ENCODE measurements around the gene GPN3. TPM values are rescaled to one million over a fixed set of nuclear protein-coding genes. Genes with fewer than 3 reads are reported as not detected.
"Not testable (repeated sequence)": the region's sequence is repeated elsewhere in the genome, so short reads cannot be mapped to it uniquely, and the experiment has no call there.

Gene GPN3
- total and polyA plus RNA-seq, 10 donors = 11.6 to 29.9 (median 19.3) TPM

GRCh38 chr12:110444455-110444854 lies 23.6 kb downstream of the GPN3 start:
- H3K4me1 ChIP-seq = peaks cover 30 to 80% (median 51%) of the 10 kb centered on the region in 6 donors
- H3K27ac ChIP-seq = peak overlapping the region in 3 of 8 donors; percentile 5 to 8 (median 7)
- intact Hi-C loops (cut with DNase I; ENCODE audit: low total_unique reads) = no loop called here
- peaks cover 12 to 90% (median 63%) of the 10 kb centered on the region in 6 donors for H3K36me3 ChIP-seq
- no peaks in the 10 kb centered on the region for H3K27me3 ChIP-seq (replicated peaks in 1 of 7)
- WGBS, 5 donors = 84 to 95% (median 89%) methylated on average over 3 of the region's 3 CpGs
- no peaks in the 10 kb centered on the region for H3K9me3 ChIP-seq
- no peak for DNase-seq
- no peak for TF ChIP-seq POLR2A (IDR thresholded peaks at IDR 0.05)
- no peak for TF ChIP-seq CTCF (IDR thresholded peaks at IDR 0.05 in 8 of 11, conservative IDR thresholded peaks at IDR 0.05 in 3 of 11)
- no peak for TF ChIP-seq POLR2AphosphoS5 (IDR thresholded peaks at IDR 0.05)
- H3K4me3 ChIP-seq = no peak overlapping the region

- TF ChIP-seq CTCF (IDR thresholded peaks at IDR 0.05 in 8 of 11, conservative IDR thresholded peaks at IDR 0.05 in 3 of 11) (no peak), POLR2A (IDR thresholded peaks at IDR 0.05) (no peak)
- Histone ChIP-seq H3K4me3 (no peak overlapping the region), H3K36me3 (peaks cover 17 to 79% (median 72%) of the 10 kb centered on the region in 6 donors), H3K27ac (no peak overlapping the region), H3K27me3 (replicated peaks in 1 of 7) (no peaks in the 10 kb centered on the region), H3K4me1 (peaks cover 0 to 9% (median 1%) of the 10 kb centered on the region in 6 donors), H3K9me3 (no peaks in the 10 kb centered on the region)
- WGBS, 5 donors = 54 to 67% (median 59%) methylated on average over 2 of the region's 2 CpGs
- intact Hi-C loops (cut with DNase I; ENCODE audit: low total_unique reads) = no loop called here
- no peak for DNase-seq
Observed at GRCh38 chr12:110436231-110436630, 31.8 kb downstream of the GPN3 start.

GRCh38 chr12:110431957-110432587 lies 36.0 kb downstream of the GPN3 start:
- TF ChIP-seq POLR2AphosphoS5 (IDR thresholded peaks at IDR 0.05) (no peak), POLR2A (IDR thresholded peaks at IDR 0.05) (no peak), CTCF (IDR thresholded peaks at IDR 0.05 in 8 of 11, conservative IDR thresholded peaks at IDR 0.05 in 3 of 11) (no peak)
- WGBS, 5 donors = 82 to 86% (median 85%) methylated on average over 12 of the region's 12 CpGs
- no peaks in the 10 kb centered on the region for H3K9me3 ChIP-seq
- DNase-seq = no peak
- H3K4me1 ChIP-seq = peaks cover 0 to 13% (median 5%) of the 10 kb centered on the region in 6 donors
- intact Hi-C loops (cut with DNase I; ENCODE audit: low total_unique reads) = no loop called here
- H3K4me3 ChIP-seq = peak overlapping the region; percentile 33 to 65 (median 47)
- peak overlapping the region in 7 of 8 donors; percentile 27 to 80 (median 75) for H3K27ac ChIP-seq
- peaks cover 2 to 38% (median 31%) of the 10 kb centered on the region in 6 donors for H3K36me3 ChIP-seq
- no peaks in the 10 kb centered on the region for H3K27me3 ChIP-seq (replicated peaks in 1 of 7)

GRCh38 chr12:110429676-110430075 lies 38.4 kb downstream of the GPN3 start:
- H3K27me3 ChIP-seq (replicated peaks in 1 of 7); H3K9me3 ChIP-seq; H3K4me3 ChIP-seq; intact Hi-C loops (cut with DNase I; ENCODE audit: low total_unique reads); H3K27ac ChIP-seq; DNase-seq: not testable (repeated sequence)
- Histone ChIP-seq H3K36me3 (peaks cover 2 to 14% (median 9%) of the 10 kb centered on the region in 6 donors), H3K4me1 (peaks cover 0 to 13% (median 5%) of the 10 kb centered on the region in 6 donors)
- 83 to 94% (median 86%) methylated on average over 13 to 15 of the region's 15 CpGs for WGBS, 5 donors

Data from spleen (tissue), 11 donors.